ENCODE results near the gene TMEM225B.

GRCh38 chr7:99606531-99606930 is 8.5 kb downstream of the TMEM225B start:
- TF ChIP-seq CTCF (IDR thresholded peaks at IDR 0.05) (no peak), POLR2A (IDR thresholded peaks at IDR 0.05) (no peak)
